Measurements from ENCODE around the gene IL5. TPM values are rescaled to one million over a fixed set of nuclear protein-coding genes. Genes with fewer than 3 reads are reported as not detected.

The IL5 gene
- total RNA-seq, result not detected in 2 replicates

DNA sequence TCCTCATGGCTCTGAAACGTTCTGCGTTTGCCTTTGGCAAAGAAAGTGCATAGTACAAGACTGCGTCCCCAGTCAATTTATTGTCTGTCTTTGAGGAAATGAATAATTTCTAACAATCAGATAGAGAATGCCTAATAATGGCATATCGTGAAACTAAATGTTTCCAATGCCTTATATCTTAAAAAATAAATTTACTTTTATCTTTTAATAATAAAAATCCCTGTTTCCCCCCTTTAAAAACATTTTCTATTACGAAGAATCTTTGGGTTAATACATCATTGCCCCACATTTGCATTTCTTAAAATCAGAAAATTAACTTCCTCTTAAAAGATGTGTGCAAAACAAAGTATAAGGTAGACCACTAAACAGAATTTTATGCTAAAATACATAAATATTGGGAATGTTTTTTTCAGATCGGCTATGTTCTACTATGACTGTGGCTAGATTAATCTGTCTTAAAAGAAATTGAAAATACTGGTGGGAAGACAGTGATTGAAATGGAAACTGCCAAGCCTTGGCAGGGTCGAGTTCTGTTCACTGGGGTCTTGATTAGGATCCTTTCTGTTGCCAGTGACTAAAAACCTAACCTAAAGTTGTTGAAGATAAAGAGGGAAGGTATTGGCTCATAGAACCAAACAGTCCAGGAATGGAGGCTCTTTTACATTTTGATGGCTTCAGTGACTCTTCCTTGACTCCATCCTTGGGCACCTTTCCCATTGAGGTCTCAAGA lies at the start of gene IL5:
Gene IL5 (minus strand): TSS at position 51 of the 730 bp plus-strand sequence. CDS start 44 bp downstream, at position 7.

DNA sequence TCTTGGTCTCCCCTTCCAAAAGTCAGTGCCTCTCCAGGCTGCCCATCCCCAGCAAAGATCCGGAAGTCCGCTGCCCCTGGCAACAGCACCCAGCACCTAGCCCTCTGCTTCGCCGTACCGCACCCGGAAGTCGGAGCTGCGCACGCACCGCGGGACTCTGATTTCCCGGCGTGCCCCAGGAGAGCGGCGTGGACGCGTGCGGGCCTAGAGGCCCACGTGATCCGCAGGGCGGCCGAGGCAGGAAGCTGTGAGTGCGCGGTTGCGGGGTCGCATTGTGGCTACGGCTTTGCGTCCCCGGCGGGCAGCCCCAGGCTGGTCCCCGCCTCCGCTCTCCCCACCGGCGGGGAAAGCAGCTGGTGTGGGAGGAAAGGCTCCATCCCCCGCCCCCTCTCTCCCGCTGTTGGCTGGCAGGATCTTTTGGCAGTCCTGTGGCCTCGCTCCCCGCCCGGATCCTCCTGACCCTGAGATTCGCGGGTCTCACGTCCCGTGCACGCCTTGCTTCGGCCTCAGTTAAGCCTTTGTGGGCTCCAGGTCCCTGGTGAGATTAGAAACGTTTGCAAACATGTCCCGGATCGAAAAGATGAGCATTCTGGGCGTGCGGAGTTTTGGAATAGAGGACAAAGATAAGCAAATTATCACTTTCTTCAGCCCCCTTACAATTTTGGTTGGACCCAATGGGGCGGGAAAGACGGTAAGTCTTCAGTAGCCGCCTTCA lies 13.6 kb upstream of the IL5 start, which contains the start of gene RAD50:
Gene RAD50 (plus strand): TSS at position 215 of the 715 bp plus-strand sequence. CDS start 348 bp downstream, at position 563.

Other genes with a start within 250 kb of the IL5 start
- 0.83 and 1.00 TPM in 2 replicates for gene SLC22A4, start 249.1 kb downstream of the IL5 start, total RNA-seq
- gene SLC22A5, start 173.8 kb downstream of the IL5 start, total RNA-seq, result 4.3 and 5.5 TPM in 2 replicates
- 12.3 and 13.8 TPM in 2 replicates for gene IRF1, start 52.7 kb downstream of the IL5 start, total RNA-seq
- gene RAD50, start 13.5 kb upstream of the IL5 start, total RNA-seq, result 26.5 and 31.0 TPM in 2 replicates
- gene IL13, start 114.7 kb upstream of the IL5 start, total RNA-seq, result not detected in 2 replicates
- not detected in 2 replicates for gene IL4, start 130.5 kb upstream of the IL5 start, total RNA-seq
- 7.1 and 9.3 TPM in 2 replicates for gene KIF3A, start 194.0 kb upstream of the IL5 start, total RNA-seq
- gene CCNI2, start 203.9 kb upstream of the IL5 start, total RNA-seq, result not detected in 2 replicates
- gene SEPTIN8, start 233.7 kb upstream of the IL5 start, total RNA-seq, result 44.2 and 50.6 TPM in 2 replicates

Measured in smooth muscle cell of bladder (primary cell).